HL-60 (cell line): ENCODE measurements around the gene FNDC3B.

Source experiments
- DNase-seq, 2 experiments: peaks; one replicate each; pipeline ENCODE4 v3.0.0-alpha.2; 2010 to 2020; ENCODE audit warnings: low read depth in 1 of 2, low spot score in 1 of 2
- H3K27ac ChIP-seq: fragments of 250-450 bp; sonication (Bioruptor Pico); replicated peaks from 2 replicates; pipeline ENCODE4 v1.5.1; 2020; ENCODE audit warnings: mild to moderate bottlenecking, moderate library complexity
- H3K27me3 ChIP-seq: fragments of 250-450 bp; sonication (Bioruptor Pico); 2 replicates; pipeline ENCODE4 v1.5.1; 2021; ENCODE audit warnings: mild to moderate bottlenecking, moderate library complexity; ENCODE audit not compliant: insufficient read depth, poor library complexity, severe bottlenecking
- H3K4me3 ChIP-seq: replicated peaks from 2 replicates; pipeline ENCODE4 v1.5.1; 2011; ENCODE audit warnings: mild to moderate bottlenecking, control low read depth, low read length; ENCODE audit not compliant: insufficient read depth
- GABPA ChIP-seq: IDR thresholded peaks from 2 replicates; pipeline ENCODE4 v1.6.1; 2012; ENCODE audit warnings: low read depth
- POLR2AphosphoS5 ChIP-seq: IDR thresholded peaks from 2 replicates; pipeline ENCODE4 v1.6.1; 2012; ENCODE audit warnings: low read depth
- SPI1 ChIP-seq: IDR thresholded peaks from 2 replicates; pipeline ENCODE4 v1.6.1; 2012; ENCODE audit warnings: low read depth, mild to moderate bottlenecking, borderline replicate concordance
- TF ChIP-seq, protein P1 (sequence below): IDR thresholded peaks from 2 replicates; pipeline ENCODE4 v1.6.1; 2012; ENCODE audit warnings: low read depth; ENCODE audit not compliant: insufficient replicate concordance
- TF ChIP-seq, protein P2 (sequence below): IDR thresholded peaks from one replicate; pipeline ENCODE4 v1.5.1; 2011; ENCODE audit warnings: low read length, control low read depth, inconsistent platforms; ENCODE audit not compliant: insufficient read depth

The FNDC3B gene

DNA sequence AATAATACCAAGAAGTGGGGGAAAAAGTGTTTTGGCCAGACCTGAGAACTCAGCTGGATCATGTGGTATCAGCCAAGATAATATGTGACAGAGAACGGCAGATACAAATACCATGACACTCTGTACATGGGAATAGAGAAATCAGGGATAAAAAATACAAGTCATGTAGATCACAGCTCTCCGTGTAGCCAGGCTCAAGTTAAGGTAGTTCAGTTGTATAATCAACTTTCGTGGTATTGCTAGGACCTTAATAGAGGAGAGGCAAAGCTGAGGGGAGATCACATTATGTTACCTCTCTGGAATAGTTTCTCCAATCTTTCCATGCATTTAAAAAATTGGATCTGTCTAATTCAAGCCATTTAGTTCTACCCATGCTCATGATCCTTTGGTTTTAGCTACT, 229.0 kb downstream of the FNDC3B start:
- no peak for DNase-seq
- Histone ChIP-seq H3K27me3 (no peaks in the 10 kb centered on the region), H3K4me3 (no peak overlapping the region), H3K27ac (no peak overlapping the region)
- TF ChIP-seq POLR2AphosphoS5 (no peak), SPI1 (no peak), GABPA (no peak)
- TF ChIP-seq, protein P1, sequence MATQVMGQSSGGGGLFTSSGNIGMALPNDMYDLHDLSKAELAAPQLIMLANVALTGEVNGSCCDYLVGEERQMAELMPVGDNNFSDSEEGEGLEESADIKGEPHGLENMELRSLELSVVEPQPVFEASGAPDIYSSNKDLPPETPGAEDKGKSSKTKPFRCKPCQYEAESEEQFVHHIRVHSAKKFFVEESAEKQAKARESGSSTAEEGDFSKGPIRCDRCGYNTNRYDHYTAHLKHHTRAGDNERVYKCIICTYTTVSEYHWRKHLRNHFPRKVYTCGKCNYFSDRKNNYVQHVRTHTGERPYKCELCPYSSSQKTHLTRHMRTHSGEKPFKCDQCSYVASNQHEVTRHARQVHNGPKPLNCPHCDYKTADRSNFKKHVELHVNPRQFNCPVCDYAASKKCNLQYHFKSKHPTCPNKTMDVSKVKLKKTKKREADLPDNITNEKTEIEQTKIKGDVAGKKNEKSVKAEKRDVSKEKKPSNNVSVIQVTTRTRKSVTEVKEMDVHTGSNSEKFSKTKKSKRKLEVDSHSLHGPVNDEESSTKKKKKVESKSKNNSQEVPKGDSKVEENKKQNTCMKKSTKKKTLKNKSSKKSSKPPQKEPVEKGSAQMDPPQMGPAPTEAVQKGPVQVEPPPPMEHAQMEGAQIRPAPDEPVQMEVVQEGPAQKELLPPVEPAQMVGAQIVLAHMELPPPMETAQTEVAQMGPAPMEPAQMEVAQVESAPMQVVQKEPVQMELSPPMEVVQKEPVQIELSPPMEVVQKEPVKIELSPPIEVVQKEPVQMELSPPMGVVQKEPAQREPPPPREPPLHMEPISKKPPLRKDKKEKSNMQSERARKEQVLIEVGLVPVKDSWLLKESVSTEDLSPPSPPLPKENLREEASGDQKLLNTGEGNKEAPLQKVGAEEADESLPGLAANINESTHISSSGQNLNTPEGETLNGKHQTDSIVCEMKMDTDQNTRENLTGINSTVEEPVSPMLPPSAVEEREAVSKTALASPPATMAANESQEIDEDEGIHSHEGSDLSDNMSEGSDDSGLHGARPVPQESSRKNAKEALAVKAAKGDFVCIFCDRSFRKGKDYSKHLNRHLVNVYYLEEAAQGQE: no peak
- TF ChIP-seq, protein P2, sequence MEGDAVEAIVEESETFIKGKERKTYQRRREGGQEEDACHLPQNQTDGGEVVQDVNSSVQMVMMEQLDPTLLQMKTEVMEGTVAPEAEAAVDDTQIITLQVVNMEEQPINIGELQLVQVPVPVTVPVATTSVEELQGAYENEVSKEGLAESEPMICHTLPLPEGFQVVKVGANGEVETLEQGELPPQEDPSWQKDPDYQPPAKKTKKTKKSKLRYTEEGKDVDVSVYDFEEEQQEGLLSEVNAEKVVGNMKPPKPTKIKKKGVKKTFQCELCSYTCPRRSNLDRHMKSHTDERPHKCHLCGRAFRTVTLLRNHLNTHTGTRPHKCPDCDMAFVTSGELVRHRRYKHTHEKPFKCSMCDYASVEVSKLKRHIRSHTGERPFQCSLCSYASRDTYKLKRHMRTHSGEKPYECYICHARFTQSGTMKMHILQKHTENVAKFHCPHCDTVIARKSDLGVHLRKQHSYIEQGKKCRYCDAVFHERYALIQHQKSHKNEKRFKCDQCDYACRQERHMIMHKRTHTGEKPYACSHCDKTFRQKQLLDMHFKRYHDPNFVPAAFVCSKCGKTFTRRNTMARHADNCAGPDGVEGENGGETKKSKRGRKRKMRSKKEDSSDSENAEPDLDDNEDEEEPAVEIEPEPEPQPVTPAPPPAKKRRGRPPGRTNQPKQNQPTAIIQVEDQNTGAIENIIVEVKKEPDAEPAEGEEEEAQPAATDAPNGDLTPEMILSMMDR: no peak

GRCh38 chr3:172268868-172269267, 229.5 kb downstream of the FNDC3B start:
- H3K4me3 ChIP-seq: no peak overlapping the region
- no peak overlapping the region for H3K27ac ChIP-seq
- DNase-seq: no peak
- H3K27me3 ChIP-seq: no peaks in the 10 kb centered on the region
- TF ChIP-seq SPI1 (no peak), POLR2AphosphoS5 (no peak), GABPA (no peak)
- TF ChIP-seq, protein P2: no peak
- TF ChIP-seq, protein P1: no peak

- no peak for DNase-seq
- Histone ChIP-seq H3K4me3 (no peak overlapping the region), H3K27me3 (no peaks in the 10 kb centered on the region), H3K27ac (no peak overlapping the region; the same call in 1 of the 2 replicates)
- TF ChIP-seq SPI1: no peak
- TF ChIP-seq, protein P1: no peak
- TF ChIP-seq POLR2AphosphoS5: no peak
- TF ChIP-seq GABPA: no peak
- TF ChIP-seq, protein P2: no peak
Observed at GRCh38 chr3:172270557-172271166, 231.3 kb downstream of the FNDC3B start.
